Suprapubic skin (tissue), 4 donors: ENCODE results near the gene WFIKKN1. TPM values are rescaled to one million over a fixed set of nuclear protein-coding genes. Genes with fewer than 3 reads are reported as not detected.

Source experiments
- DNase-seq, 2 donors: peaks; one replicate each; pipeline ENCODE4 v3.0.0-alpha.2; 2019; ENCODE audit warnings: low spot score in 2 of 2
- H3K27ac ChIP-seq: fragments of 200-600 bp; sonication (generic); one replicate; pipeline ENCODE4 v1.5.1; 2019
- H3K27me3 ChIP-seq: fragments of 200-600 bp; sonication (generic); one replicate; pipeline ENCODE4 v1.5.1; 2019
- H3K36me3 ChIP-seq: fragments of 200-600 bp; sonication (generic); one replicate; pipeline ENCODE4 v1.5.1; 2019
- H3K4me1 ChIP-seq: fragments of 200-600 bp; sonication (generic); one replicate; pipeline ENCODE4 v1.5.1; 2019
- H3K4me3 ChIP-seq: fragments of 200-600 bp; sonication (generic); one replicate; pipeline ENCODE4 v1.5.1; 2019; ENCODE audit warnings: mild to moderate bottlenecking
- H3K9me3 ChIP-seq: fragments of 200-600 bp; sonication (generic); one replicate; pipeline ENCODE4 v1.5.1; 2019
- EP300 ChIP-seq: sonication (generic); formaldehyde crosslinking; IDR thresholded peaks from one replicate; pipeline ENCODE4 v1.6.1; 2017; ENCODE audit warnings: antibody characterized with exemption
- POLR2A ChIP-seq, 2 donors: fragments of 450-650 bp; IDR thresholded peaks; one replicate each; pipeline ENCODE4 v1.6.1; 2017; ENCODE audit warnings: antibody characterized with exemption in 2 of 2, mild to moderate bottlenecking in 2 of 2, moderate library complexity in 2 of 2
- POLR2AphosphoS5 ChIP-seq, 3 donors: sonication (generic); formaldehyde crosslinking; IDR thresholded peaks; one replicate each; pipeline ENCODE4 v1.6.1; 2017; ENCODE audit warnings: antibody characterized with exemption in 3 of 3
- WGBS: methylation state at CpG from one replicate; pipeline ENCODE4 v1.1.5; 2018; 5-methylcytosine and 5-hydroxymethylcytosine counted together
- total RNA-seq, 4 donors: library from RNA; depleted of rRNA; stranded (reverse); fragments of >200 nt; gene quantifications; one replicate each; pipeline ENCODE4 v1.1.0, GENCODE V29; 2016
- TF ChIP-seq, protein P1 (sequence below), 2 donors: fragments of 200-600 bp in 1 of 2; fragments of 450-650 bp in 1 of 2; sonication (generic) in 1 of 2; IDR thresholded peaks; one replicate each; pipeline ENCODE4 v1.5.1; 2016 to 2019; ENCODE audit warnings: antibody characterized with exemption in 2 of 2, mild to moderate bottlenecking in 1 of 2, moderate library complexity in 1 of 2

The WFIKKN1 gene
- total RNA-seq, 4 donors from 2014 or later: 1.2 to 12.6 (median 4.6) TPM

DNA sequence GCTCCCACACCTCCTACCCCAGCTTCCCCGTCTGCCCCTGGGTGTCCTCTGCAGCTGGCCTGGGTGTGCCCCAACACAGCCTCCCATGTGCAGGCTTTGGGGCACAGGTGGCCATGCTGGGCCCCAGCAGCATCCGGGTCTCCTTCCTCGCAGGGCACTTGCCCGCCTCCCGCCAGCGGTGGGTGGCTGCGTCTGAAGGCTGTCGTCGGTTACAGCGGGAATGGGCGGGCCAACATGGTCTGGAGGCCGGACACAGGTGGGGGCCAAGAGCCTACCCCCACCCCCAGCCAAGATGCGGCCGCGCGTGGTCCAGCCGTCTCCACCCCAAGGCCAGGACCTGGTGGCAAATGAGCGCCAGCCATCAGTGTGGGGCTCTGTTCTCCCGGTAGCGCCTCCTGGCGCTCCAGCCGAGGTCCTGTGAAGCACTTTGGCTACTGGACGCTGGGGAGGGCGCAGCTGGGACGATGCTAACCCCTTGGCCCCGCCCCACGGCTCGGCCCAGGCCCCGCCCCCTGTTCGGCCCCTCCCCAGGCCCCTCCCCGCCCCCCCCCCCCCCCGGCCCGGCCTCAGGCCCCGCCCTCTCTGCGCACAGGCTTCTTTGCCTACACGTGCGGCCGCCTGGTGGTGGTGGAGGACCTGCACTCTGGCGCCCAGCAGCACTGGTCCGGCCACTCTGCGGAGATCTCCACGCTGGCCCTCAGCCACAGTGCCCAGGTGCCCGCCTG lies 29.8 kb downstream of the WFIKKN1 start:
- no peaks in the 10 kb centered on the region for H3K27me3 ChIP-seq
- peak; percentile 93 for DNase-seq
- TF ChIP-seq, protein P1, sequence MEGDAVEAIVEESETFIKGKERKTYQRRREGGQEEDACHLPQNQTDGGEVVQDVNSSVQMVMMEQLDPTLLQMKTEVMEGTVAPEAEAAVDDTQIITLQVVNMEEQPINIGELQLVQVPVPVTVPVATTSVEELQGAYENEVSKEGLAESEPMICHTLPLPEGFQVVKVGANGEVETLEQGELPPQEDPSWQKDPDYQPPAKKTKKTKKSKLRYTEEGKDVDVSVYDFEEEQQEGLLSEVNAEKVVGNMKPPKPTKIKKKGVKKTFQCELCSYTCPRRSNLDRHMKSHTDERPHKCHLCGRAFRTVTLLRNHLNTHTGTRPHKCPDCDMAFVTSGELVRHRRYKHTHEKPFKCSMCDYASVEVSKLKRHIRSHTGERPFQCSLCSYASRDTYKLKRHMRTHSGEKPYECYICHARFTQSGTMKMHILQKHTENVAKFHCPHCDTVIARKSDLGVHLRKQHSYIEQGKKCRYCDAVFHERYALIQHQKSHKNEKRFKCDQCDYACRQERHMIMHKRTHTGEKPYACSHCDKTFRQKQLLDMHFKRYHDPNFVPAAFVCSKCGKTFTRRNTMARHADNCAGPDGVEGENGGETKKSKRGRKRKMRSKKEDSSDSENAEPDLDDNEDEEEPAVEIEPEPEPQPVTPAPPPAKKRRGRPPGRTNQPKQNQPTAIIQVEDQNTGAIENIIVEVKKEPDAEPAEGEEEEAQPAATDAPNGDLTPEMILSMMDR (IDR thresholded peaks at IDR 0.05): peak; percentile 42 to 59
- no peak for TF ChIP-seq POLR2A (IDR thresholded peaks at IDR 0.05)
- no peak for TF ChIP-seq EP300
- TF ChIP-seq POLR2AphosphoS5 (IDR thresholded peaks at IDR 0.05): peak in 1 of 3 donors; percentile 53
- WGBS: no CpG with 5 or more reads among the region's 43 CpGs
- no peak overlapping the region for H3K27ac ChIP-seq
- H3K36me3 ChIP-seq: peaks cover 36% of the 10 kb centered on the region
- H3K9me3 ChIP-seq: no peaks in the 10 kb centered on the region
- H3K4me1 ChIP-seq: peaks cover 8% of the 10 kb centered on the region
- H3K4me3 ChIP-seq: peak overlapping the region; percentile 21

- TF ChIP-seq POLR2AphosphoS5 (IDR thresholded peaks at IDR 0.05) (no peak), POLR2A (IDR thresholded peaks at IDR 0.05) (no peak), EP300 (no peak)
- TF ChIP-seq, protein P1 (IDR thresholded peaks at IDR 0.05): no peak
- H3K36me3 ChIP-seq: peaks cover 29% of the 10 kb centered on the region
- DNase-seq: no peak
- H3K27ac ChIP-seq: no peak overlapping the region
- H3K4me1 ChIP-seq: peaks cover 8% of the 10 kb centered on the region
- no peaks in the 10 kb centered on the region for H3K9me3 ChIP-seq
- WGBS: 79% methylated on average over 7 of the region's 35 CpGs
- H3K4me3 ChIP-seq: no peak overlapping the region
- no peaks in the 10 kb centered on the region for H3K27me3 ChIP-seq
These were observed 30.5 kb downstream of the WFIKKN1 start for GRCh38 chr16:661184-661821.

DNA sequence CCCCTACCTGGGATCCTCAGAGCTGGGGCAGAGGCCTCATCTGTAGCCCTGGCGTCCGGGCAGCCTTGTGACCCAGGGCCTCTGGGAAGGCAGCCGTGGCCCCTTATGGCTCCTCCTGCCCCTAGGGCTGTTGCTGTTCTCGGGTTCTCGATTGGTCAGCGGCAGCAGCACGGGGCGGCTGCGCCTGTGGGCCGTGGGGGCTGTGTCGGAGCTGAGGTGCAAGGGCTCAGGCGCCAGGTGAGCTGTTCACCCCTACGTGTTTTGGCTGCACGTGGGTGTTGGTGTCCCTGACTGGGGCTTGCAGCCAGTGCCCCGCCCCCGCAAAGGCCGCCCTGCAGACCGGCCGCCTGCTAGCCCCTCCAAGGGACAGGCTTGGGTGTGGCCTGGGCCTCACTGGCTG lies 31.3 kb downstream of the WFIKKN1 start:
- WGBS: 90% methylated on average over 2 of the region's 19 CpGs
- Histone ChIP-seq H3K9me3 (no peaks in the 10 kb centered on the region), H3K4me3 (no peak overlapping the region), H3K27me3 (no peaks in the 10 kb centered on the region), H3K4me1 (peaks cover 15% of the 10 kb centered on the region), H3K36me3 (peaks cover 21% of the 10 kb centered on the region), H3K27ac (no peak overlapping the region)
- TF ChIP-seq, protein P1 (IDR thresholded peaks at IDR 0.05): no peak
- TF ChIP-seq POLR2AphosphoS5 (IDR thresholded peaks at IDR 0.05) (no peak), EP300 (no peak), POLR2A (IDR thresholded peaks at IDR 0.05) (no peak)
- DNase-seq: no peak

DNA sequence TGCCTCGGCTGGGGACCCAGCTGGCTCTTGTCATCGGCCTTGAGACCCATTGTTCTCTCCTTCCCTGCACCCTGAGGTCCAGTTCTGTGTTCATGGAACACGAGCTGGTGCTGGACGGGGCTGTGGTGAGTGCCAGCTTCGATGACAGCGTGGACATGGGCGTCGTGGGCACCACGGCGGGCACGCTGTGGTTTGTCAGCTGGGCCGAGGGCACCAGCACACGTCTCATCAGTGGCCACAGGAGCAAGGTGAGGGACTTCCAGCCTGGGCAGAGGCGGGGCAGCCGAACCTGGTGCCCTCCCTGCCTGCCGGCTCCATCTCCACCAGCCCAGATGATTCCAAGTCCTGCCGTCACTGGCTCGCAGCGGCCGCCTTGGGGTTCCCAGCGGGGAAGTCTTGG lies 31.8 kb downstream of the WFIKKN1 start:
- Histone ChIP-seq H3K36me3 (peaks cover 16% of the 10 kb centered on the region), H3K27ac (no peak overlapping the region), H3K4me3 (no peak overlapping the region), H3K27me3 (no peaks in the 10 kb centered on the region), H3K4me1 (peaks cover 20% of the 10 kb centered on the region), H3K9me3 (no peaks in the 10 kb centered on the region)
- WGBS: 96% methylated on average over 9 of the region's 21 CpGs
- TF ChIP-seq POLR2AphosphoS5 (IDR thresholded peaks at IDR 0.05) (no peak), EP300 (no peak), POLR2A (IDR thresholded peaks at IDR 0.05) (no peak)
- TF ChIP-seq, protein P1 (IDR thresholded peaks at IDR 0.05): no peak
- no peak for DNase-seq

GRCh38 chr16:666572-666971 lies 35.8 kb downstream of the WFIKKN1 start:
- Histone ChIP-seq H3K4me1 (peaks cover 27% of the 10 kb centered on the region), H3K27ac (no peak overlapping the region), H3K27me3 (no peaks in the 10 kb centered on the region), H3K9me3 (no peaks in the 10 kb centered on the region), H3K36me3 (peaks cover 27% of the 10 kb centered on the region), H3K4me3 (no peak overlapping the region)
- no peak for TF ChIP-seq POLR2AphosphoS5 (IDR thresholded peaks at IDR 0.05)
- no peak for TF ChIP-seq POLR2A (IDR thresholded peaks at IDR 0.05)
- TF ChIP-seq, protein P1 (IDR thresholded peaks at IDR 0.05): no peak
- TF ChIP-seq EP300: no peak
- DNase-seq: no peak
- WGBS: no CpG with 5 or more reads among the region's 13 CpGs
